C1 segment of cervical spinal cord (tissue), 14 donors: ENCODE data around the gene NHS.

Source experiments
- DNase-seq, 14 donors: peaks; one replicate each; lab custom pipeline; 2025; lab: John Stamatoyannopoulos, UW

NHS gene

GRCh38 chrX:17374619-17375366 lies at the start of gene NHS:
Gene NHS, plus strand, starts transcription at chrX:17375200. Its CDS starts 558 bp downstream, at chrX:17375758.
- peak in 7 of 14 donors; percentile 0 to 38 (median 7) for DNase-seq

GRCh38 chrX:17328837-17329236 lies 46.2 kb upstream of the NHS start:
- no peak for DNase-seq

GRCh38 chrX:17336377-17336776 lies 38.6 kb upstream of the NHS start:
- no peak for DNase-seq

- DNase-seq: no peak
These were observed 19.0 kb upstream of the NHS start for GRCh38 chrX:17355976-17356375.

GRCh38 chrX:17359500-17359899 lies 15.5 kb upstream of the NHS start:
- DNase-seq: no peak

GRCh38 chrX:17361620-17362019 lies 13.4 kb upstream of the NHS start:
- no peak for DNase-seq

GRCh38 chrX:17368002-17368401 lies 7.0 kb upstream of the NHS start:
- no peak for DNase-seq

- no peak for DNase-seq
These were observed 5.7 kb upstream of the NHS start for GRCh38 chrX:17369309-17369708.

- DNase-seq: no peak
These were observed 4.8 kb upstream of the NHS start for GRCh38 chrX:17370191-17370590.

GRCh38 chrX:17372052-17372451 lies 2.9 kb upstream of the NHS start:
- no peak for DNase-seq

- no peak for DNase-seq
These were observed 1.7 kb upstream of the NHS start for GRCh38 chrX:17373337-17373736.

- peak in 1 of 14 donors; percentile 26 for DNase-seq
These were observed 302 bp downstream of the NHS start for GRCh38 chrX:17375367-17375636.

GRCh38 chrX:17375637-17376430 lies 834 bp downstream of the NHS start:
- no peak for DNase-seq

- peak in 1 of 14 donors; percentile 1 for DNase-seq
These were observed 1.6 kb downstream of the NHS start for GRCh38 chrX:17376431-17377077.

GRCh38 chrX:17377091-17377717 lies 2.2 kb downstream of the NHS start:
- DNase-seq: peak in 1 of 14 donors; percentile 17

GRCh38 chrX:17377795-17378194 lies 2.8 kb downstream of the NHS start:
- DNase-seq: no peak

- no peak for DNase-seq
These were observed 5.2 kb downstream of the NHS start for GRCh38 chrX:17380221-17380620.

- no peak for DNase-seq
These were observed 15.4 kb downstream of the NHS start for GRCh38 chrX:17390419-17390850.

GRCh38 chrX:17395154-17395553 lies 20.2 kb downstream of the NHS start:
- no peak for DNase-seq

GRCh38 chrX:17397074-17397473 lies 22.1 kb downstream of the NHS start:
- no peak for DNase-seq

- DNase-seq: no peak
These were observed 28.2 kb downstream of the NHS start for GRCh38 chrX:17403189-17403691.

- DNase-seq: no peak
These were observed 29.0 kb downstream of the NHS start for GRCh38 chrX:17403972-17404371.
